HCT116 (cell line): ENCODE data around the gene KRTAP10-1. TPM values are rescaled to one million over a fixed set of nuclear protein-coding genes. Genes with fewer than 3 reads are reported as not detected.

Experiments
- ATAC-seq: fragments of 200-7000 bp; cut with Tn5 transposase; 2 replicates; pipeline ENCODE4 v1.9.1; 2020; ENCODE audit warnings: mild to moderate bottlenecking, moderate library complexity
- BruUV-seq: library from RNA; stranded (reverse); fragments of 400-500 nt; replicated peaks from 2 replicates; lab custom pipeline; 2021; lab: Mats Ljungman, UMichigan
- CTCF ChIA-PET: fragments of 300-600 bp; sonication (Branson Sonifier 250); formaldehyde crosslinking; loops from one replicate; lab custom pipeline; 2021; ENCODE audit warnings: antibody characterized with exemption; lab: Charles Lee
- POLR2A ChIA-PET: fragments of 300-600, 350-600 bp; sonication (Branson Sonifier 250); formaldehyde crosslinking; loops from one replicate; lab custom pipeline; 2021; ENCODE audit warnings: antibody characterized with exemption; lab: Charles Lee
- RAD21 ChIA-PET, 2 experiments: fragments of 300-600 bp; sonication (Branson Sonifier 250); formaldehyde crosslinking; loops; one replicate each; lab custom pipeline; 2023; ENCODE audit warnings: low total read pairs in 2 of 2; ENCODE audit not compliant: uncharacterized antibody in 2 of 2, unreplicated experiment in 2 of 2, low non-redundant PET in 1 of 2; lab: Charles Lee
- DNase-seq: peaks from one replicate; pipeline ENCODE4 v3.0.0-alpha.2; 2010; ENCODE audit warnings: low read depth, low spot score
- H2AFZ ChIP-seq: fragments of 200-600 bp; shearing (Covaris generic), sonication (generic); 2 replicates; pipeline ENCODE4 v1.6.1; 2017; ENCODE audit warnings: low read depth, mixed run types, mixed read lengths, antibody characterized with exemption, low read length; ENCODE audit not compliant: poor library complexity, severe bottlenecking
- H3K27ac ChIP-seq: 2 replicates; pipeline ENCODE4 v1.5.1; 2012; ENCODE audit warnings: low read depth, low read length
- H3K27me3 ChIP-seq: fragments of 200-600 bp; sonication (generic); 2 replicates; pipeline ENCODE4 v1.6.1; 2016; ENCODE audit warnings: mixed run types, low read length, mixed read lengths; ENCODE audit not compliant: insufficient read depth
- H3K36me3 ChIP-seq, 2 experiments: fragments of 200-500 bp in 1 of 2; fragments of 200-600 bp in 1 of 2; sonication (Bioruptor generic) in 1 of 2; sonication (generic) in 1 of 2; 2 replicates each; pipeline versions ENCODE4 v1.5.1 to v1.6.1; 2014 to 2016; ENCODE audit warnings: low read length in 2 of 2, inconsistent platforms in 1 of 2, mixed read lengths in 1 of 2, mixed run types in 1 of 2; ENCODE audit not compliant: insufficient read depth in 2 of 2, control insufficient read depth in 1 of 2
- H3K4me1 ChIP-seq, 2 experiments: fragments of 200-600 bp in 1 of 2; sonication (generic) in 1 of 2; 2 replicates each; pipeline versions ENCODE4 v1.5.1 to v1.6.1; 2012 to 2017; ENCODE audit warnings: low read length in 2 of 2, inconsistent platforms in 1 of 2, mild to moderate bottlenecking in 1 of 2, mixed read lengths in 1 of 2, mixed run types in 1 of 2, moderate library complexity in 1 of 2; ENCODE audit not compliant: insufficient read depth in 2 of 2, control insufficient read depth in 1 of 2
- H3K4me2 ChIP-seq: fragments of 200-600 bp; sonication (generic); 2 replicates; pipeline ENCODE4 v1.6.1; 2017; ENCODE audit warnings: mixed run types, low read length, mixed read lengths
- H3K4me3 ChIP-seq, 2 experiments: fragments of 200-600 bp in 1 of 2; sonication (generic) in 1 of 2; replicated peaks in 1 of 2; 2 replicates each; pipeline ENCODE4 v1.5.1; 2011 to 2016; ENCODE audit warnings: low read length in 2 of 2, control low read depth in 1 of 2, low read depth in 1 of 2, mild to moderate bottlenecking in 1 of 2, mixed read lengths in 1 of 2, mixed run types in 1 of 2
- H3K79me2 ChIP-seq: fragments of 200-600 bp; sonication (generic); 2 replicates; pipeline ENCODE4 v1.6.1; 2017; ENCODE audit warnings: mild to moderate bottlenecking, mixed run types, low read length, moderate library complexity, mixed read lengths; ENCODE audit not compliant: insufficient read depth
- H3K9ac ChIP-seq: fragments of 200-600 bp; sonication (generic); 2 replicates; pipeline ENCODE4 v1.6.1; 2016; ENCODE audit warnings: low read length, mixed read lengths
- H3K9me2 ChIP-seq: fragments of 200-600 bp; sonication (generic), shearing (Covaris generic); 2 replicates; pipeline ENCODE4 v1.6.1; 2017; ENCODE audit warnings: mixed run types, mild to moderate bottlenecking, moderate library complexity; ENCODE audit not compliant: insufficient read depth
- H3K9me3 ChIP-seq, 2 experiments: fragments of 200-500 bp in 1 of 2; fragments of 200-600 bp in 1 of 2; sonication (Bioruptor generic) in 1 of 2; sonication (generic) in 1 of 2; 2 replicates each; pipeline ENCODE4 v1.6.1; 2014 to 2017; ENCODE audit warnings: low read length in 2 of 2, mixed read lengths in 2 of 2, inconsistent platforms in 1 of 2, low read depth in 1 of 2, mild to moderate bottlenecking in 1 of 2, mixed run types in 1 of 2, moderate library complexity in 1 of 2; ENCODE audit not compliant: control insufficient read depth in 1 of 2, insufficient read depth in 1 of 2
- H4K20me1 ChIP-seq: fragments of 200-600 bp; sonication (generic), shearing (Covaris generic); 2 replicates; pipeline ENCODE4 v1.6.1; 2017; ENCODE audit warnings: mixed run types, mild to moderate bottlenecking, moderate library complexity; ENCODE audit not compliant: insufficient read depth
- EZH2phosphoT487 ChIP-seq: fragments of 200-600 bp; IDR thresholded peaks from 2 replicates; pipeline ENCODE4 v1.6.1; 2018; ENCODE audit warnings: antibody characterized with exemption, borderline replicate concordance
- POLR2A ChIP-seq: IDR thresholded peaks from 2 replicates; pipeline ENCODE4 v1.7.0; 2011; ENCODE audit warnings: borderline replicate concordance; ENCODE audit not compliant: insufficient read depth, insufficient read length; ENCODE audit errors: extremely low read depth
- POLR2AphosphoS5 ChIP-seq: IDR thresholded peaks from 2 replicates; pipeline ENCODE4 v1.6.1; 2011; ENCODE audit warnings: mild to moderate bottlenecking, low read depth, low read length, moderate library complexity
- RAD21 ChIP-seq: IDR thresholded peaks from 2 replicates; pipeline ENCODE4 v1.6.1; 2012; ENCODE audit warnings: low read depth, mild to moderate bottlenecking
- intact Hi-C: fragments of 100-400 bp; cut with micrococcal nuclease; formaldehyde crosslinking; loops from 2 replicates; pipeline ENCODE4 v1.10.0; 2022
- total RNA-seq: library from RNA; stranded (reverse); gene quantifications from one replicate; pipeline ENCODE4 v1.2.1, GENCODE V29; 2021; ENCODE audit not compliant: unreplicated experiment
- TF ChIP-seq, protein P1 (sequence below), 3 experiments: fragments of 200-600 bp in 1 of 3; sonication (generic) in 1 of 3; IDR thresholded peaks in 2 of 3; conservative IDR thresholded peaks in 1 of 3; 2 replicates each; pipeline ENCODE4 v1.5.1; 2012 to 2017; ENCODE audit warnings: low read depth in 2 of 3, low read length in 2 of 3, antibody characterized with exemption in 1 of 3, borderline replicate concordance in 1 of 3, control low read depth in 1 of 3, mild to moderate bottlenecking in 1 of 3, mixed read lengths in 1 of 3, mixed run types in 1 of 3, moderate library complexity in 1 of 3; ENCODE audit not compliant: insufficient read depth in 1 of 3

Gene KRTAP10-1
- total RNA-seq, 1 experiment from 2014 or later = not detected

DNA sequence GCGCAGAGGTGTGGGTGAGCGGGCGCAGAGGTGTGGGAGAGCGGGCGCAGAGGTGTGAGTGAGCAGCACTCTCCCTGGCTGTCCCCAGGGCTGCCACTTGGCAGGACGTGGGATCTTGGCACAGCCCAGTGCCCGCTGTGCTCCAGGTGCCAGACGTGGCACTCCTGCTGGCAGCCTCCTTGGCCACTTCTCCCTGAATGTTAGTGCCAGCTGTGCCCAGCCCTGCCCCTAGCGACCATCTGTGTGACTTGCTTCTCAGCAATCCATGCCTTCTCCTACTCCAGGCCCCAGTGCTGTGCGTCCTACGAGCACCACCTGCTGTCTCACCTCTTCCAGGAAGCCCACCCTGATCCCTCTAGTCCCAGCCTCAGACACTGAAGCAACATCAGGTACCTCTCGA is 30.5 kb downstream of the KRTAP10-1 start:
- H3K79me2 ChIP-seq = no peaks in the 10 kb centered on the region
- DNase-seq = peak; percentile 29
- H4K20me1 ChIP-seq = no peaks in the 10 kb centered on the region
- H3K27me3 ChIP-seq = no peaks in the 10 kb centered on the region
- no peak overlapping the region for H3K27ac ChIP-seq
- ChIA-PET RAD21 (interaction anchor here in 1 of 2 experiments (0.8 to 1.3 kb wide), 2 partner anchors 87 to 233 kb away, joined by 5 to 6 read pairs; no protein-coding TSS in a partner anchor), CTCF (interaction anchor here (1.3 to 2.2 kb wide), 5 partner anchors 8 to 629 kb away, joined by 7 to 38 read pairs (median 7); no protein-coding TSS in a partner anchor), POLR2A (interaction anchor here (1.3 kb wide), 1 partner anchor 284 kb away, joined by 7 read pairs; no protein-coding TSS in a partner anchor)
- H3K36me3 ChIP-seq = no peaks in the 10 kb centered on the region
- no peaks in the 10 kb centered on the region for H3K9me3 ChIP-seq
- no peak overlapping the region for H3K4me2 ChIP-seq
- ATAC-seq = peak; percentile 60
- H2AFZ ChIP-seq = no peak overlapping the region
- H3K9me2 ChIP-seq = no peaks in the 10 kb centered on the region
- no TSS peak for BruUV-seq
- TF ChIP-seq RAD21 (no peak), POLR2A (no peak), EZH2phosphoT487 (no peak), POLR2AphosphoS5 (no peak)
- TF ChIP-seq, protein P1, sequence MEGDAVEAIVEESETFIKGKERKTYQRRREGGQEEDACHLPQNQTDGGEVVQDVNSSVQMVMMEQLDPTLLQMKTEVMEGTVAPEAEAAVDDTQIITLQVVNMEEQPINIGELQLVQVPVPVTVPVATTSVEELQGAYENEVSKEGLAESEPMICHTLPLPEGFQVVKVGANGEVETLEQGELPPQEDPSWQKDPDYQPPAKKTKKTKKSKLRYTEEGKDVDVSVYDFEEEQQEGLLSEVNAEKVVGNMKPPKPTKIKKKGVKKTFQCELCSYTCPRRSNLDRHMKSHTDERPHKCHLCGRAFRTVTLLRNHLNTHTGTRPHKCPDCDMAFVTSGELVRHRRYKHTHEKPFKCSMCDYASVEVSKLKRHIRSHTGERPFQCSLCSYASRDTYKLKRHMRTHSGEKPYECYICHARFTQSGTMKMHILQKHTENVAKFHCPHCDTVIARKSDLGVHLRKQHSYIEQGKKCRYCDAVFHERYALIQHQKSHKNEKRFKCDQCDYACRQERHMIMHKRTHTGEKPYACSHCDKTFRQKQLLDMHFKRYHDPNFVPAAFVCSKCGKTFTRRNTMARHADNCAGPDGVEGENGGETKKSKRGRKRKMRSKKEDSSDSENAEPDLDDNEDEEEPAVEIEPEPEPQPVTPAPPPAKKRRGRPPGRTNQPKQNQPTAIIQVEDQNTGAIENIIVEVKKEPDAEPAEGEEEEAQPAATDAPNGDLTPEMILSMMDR (IDR thresholded peaks at IDR 0.05 in 2 of 3, conservative IDR thresholded peaks at IDR 0.05 in 1 of 3; ENCODE audit: borderline replicate concordance in 1 of 3, insufficient read depth in 1 of 3, low read depth in 2 of 3, low read length in 2 of 3) = peak in 2 of 3 experiments; percentile 43 to 51; a peak in 4 of 6 replicates
- intact Hi-C loops = no loop called here
- H3K4me1 ChIP-seq = peaks cover 9 to 15% of the 10 kb centered on the region in 2 experiments
- H3K4me3 ChIP-seq = no peak overlapping the region
- H3K9ac ChIP-seq = no peak overlapping the region
